Mesothelial cell of epicardium (in vitro differentiated cells): ENCODE data around the gene GPRC5A. TPM values are rescaled to one million over a fixed set of nuclear protein-coding genes. Genes with fewer than 3 reads are reported as not detected.

ENCODE experiments used
- DNase-seq, 2 experiments: peaks; one replicate each; pipeline ENCODE4 v3.0.0; 2021; ENCODE audit warnings: low spot score in 2 of 2; ENCODE audit not compliant: unreplicated experiment in 2 of 2
- H3K27ac Mint-ChIP-seq: 2 replicates; pipeline ENCODE4 v1.8.0; 2021; ENCODE audit warnings: mixed read lengths
- H3K27me3 Mint-ChIP-seq: 2 replicates; pipeline ENCODE4 v1.8.0; 2021; ENCODE audit warnings: low read depth, mixed read lengths
- H3K36me3 Mint-ChIP-seq: 2 replicates; pipeline ENCODE4 v1.8.0; 2021; ENCODE audit warnings: mixed read lengths
- H3K4me1 Mint-ChIP-seq: 2 replicates; pipeline ENCODE4 v1.8.0; 2021; ENCODE audit warnings: mixed read lengths
- H3K4me3 Mint-ChIP-seq: 2 replicates; pipeline ENCODE4 v1.8.0; 2021; ENCODE audit warnings: mild to moderate bottlenecking, moderate library complexity, mixed read lengths
- H3K9me3 Mint-ChIP-seq: 2 replicates; pipeline ENCODE4 v1.8.0; 2021; ENCODE audit warnings: mixed read lengths
- total RNA-seq: library from RNA; stranded (reverse); gene quantifications from 3 replicates; pipeline ENCODE4 v1.2.1, GENCODE V29; 2021
- TF ChIP-seq, protein P1 (sequence below): fragments of 200-600 bp; sonication (generic); IDR thresholded peaks from one replicate; pipeline ENCODE4 v1.5.0; 2021; ENCODE audit warnings: antibody characterized with exemption; ENCODE audit not compliant: unreplicated experiment

Gene GPRC5A
- total RNA-seq, 1 donor from 2014 or later, result 108 TPM

DNA sequence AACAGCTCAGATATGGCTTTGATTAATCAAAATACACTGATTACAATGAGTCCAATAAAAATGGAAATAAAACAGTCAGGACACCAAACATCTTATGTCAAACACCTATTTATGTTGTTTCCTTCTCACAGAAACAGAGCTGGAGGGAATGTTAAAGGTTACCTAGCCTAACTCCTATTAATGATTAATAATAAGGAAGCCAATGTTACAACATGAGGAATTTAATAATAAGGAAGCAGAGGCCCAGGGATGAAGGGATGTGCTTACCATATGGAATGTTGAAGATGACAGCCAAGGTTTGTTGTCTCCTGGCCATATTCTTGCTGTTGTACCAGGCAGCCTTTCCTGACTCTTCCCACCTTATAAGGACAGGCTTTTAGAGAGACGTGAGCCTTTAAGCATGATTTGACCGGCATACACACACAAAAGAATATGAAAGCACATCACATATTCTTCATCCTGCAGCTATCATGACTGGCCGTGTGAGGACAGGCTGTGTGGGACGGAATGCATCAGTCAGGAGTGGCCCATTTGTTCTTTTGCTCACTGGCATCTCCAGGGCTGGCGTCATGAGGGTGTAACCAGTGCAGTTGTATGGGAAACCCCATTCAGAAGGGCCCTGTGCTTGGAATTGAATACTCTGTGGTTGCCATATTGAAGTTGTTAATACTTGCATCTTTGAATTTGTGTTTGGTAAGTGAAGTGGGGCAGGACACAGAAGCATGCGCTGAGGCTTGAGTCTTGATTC, 63.7 kb downstream of the GPRC5A start:
- Mint-ChIP-seq H3K4me1 (peaks cover 2% of the 10 kb centered on the region), H3K36me3 (peaks cover 5% of the 10 kb centered on the region), H3K4me3 (no peak overlapping the region), H3K9me3 (no peaks in the 10 kb centered on the region), H3K27me3 (no peaks in the 10 kb centered on the region), H3K27ac (no peak overlapping the region)
- TF ChIP-seq, protein P1, sequence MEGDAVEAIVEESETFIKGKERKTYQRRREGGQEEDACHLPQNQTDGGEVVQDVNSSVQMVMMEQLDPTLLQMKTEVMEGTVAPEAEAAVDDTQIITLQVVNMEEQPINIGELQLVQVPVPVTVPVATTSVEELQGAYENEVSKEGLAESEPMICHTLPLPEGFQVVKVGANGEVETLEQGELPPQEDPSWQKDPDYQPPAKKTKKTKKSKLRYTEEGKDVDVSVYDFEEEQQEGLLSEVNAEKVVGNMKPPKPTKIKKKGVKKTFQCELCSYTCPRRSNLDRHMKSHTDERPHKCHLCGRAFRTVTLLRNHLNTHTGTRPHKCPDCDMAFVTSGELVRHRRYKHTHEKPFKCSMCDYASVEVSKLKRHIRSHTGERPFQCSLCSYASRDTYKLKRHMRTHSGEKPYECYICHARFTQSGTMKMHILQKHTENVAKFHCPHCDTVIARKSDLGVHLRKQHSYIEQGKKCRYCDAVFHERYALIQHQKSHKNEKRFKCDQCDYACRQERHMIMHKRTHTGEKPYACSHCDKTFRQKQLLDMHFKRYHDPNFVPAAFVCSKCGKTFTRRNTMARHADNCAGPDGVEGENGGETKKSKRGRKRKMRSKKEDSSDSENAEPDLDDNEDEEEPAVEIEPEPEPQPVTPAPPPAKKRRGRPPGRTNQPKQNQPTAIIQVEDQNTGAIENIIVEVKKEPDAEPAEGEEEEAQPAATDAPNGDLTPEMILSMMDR, result no peak
- no peak for DNase-seq

- TF ChIP-seq, protein P1, result no peak
- H3K4me1 Mint-ChIP-seq, result peaks cover 2% of the 10 kb centered on the region
- no peak for DNase-seq
- no peak overlapping the region for H3K4me3 Mint-ChIP-seq
- H3K36me3 Mint-ChIP-seq, result no peaks in the 10 kb centered on the region
- H3K27ac Mint-ChIP-seq, result no peak overlapping the region
- no peaks in the 10 kb centered on the region for H3K9me3 Mint-ChIP-seq
- H3K27me3 Mint-ChIP-seq, result no peaks in the 10 kb centered on the region
These were observed 67.5 kb downstream of the GPRC5A start for GRCh38 chr12:12958886-12959285.

DNA sequence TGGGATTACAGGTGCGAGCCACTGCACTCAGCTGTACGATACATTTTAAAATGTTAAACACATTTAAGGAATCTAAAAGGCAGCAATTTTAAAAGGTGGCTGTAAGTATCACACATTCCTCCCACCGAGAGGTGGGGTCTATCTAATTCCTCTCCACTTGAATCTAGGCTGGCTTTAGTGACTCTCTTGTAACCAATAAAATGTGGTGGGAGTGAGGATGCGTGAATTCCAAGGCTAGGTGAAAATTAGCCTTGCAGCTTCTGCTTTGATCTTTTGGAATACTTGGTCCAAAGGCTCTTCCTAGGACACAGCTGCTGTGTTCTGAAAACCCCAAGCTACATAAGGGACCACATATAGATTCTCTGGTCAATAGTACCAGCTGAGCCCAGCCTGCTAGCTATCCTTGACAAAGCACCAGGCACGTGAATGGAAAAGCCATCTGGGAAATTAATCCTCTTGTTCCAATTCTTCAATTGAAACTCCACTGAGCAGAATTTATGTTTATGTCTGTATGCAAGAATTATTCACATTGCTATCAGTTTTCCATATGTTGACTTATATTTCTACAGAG, 69.4 kb downstream of the GPRC5A start:
- Mint-ChIP-seq H3K27me3 (no peaks in the 10 kb centered on the region), H3K27ac (no peak overlapping the region), H3K36me3 (no peaks in the 10 kb centered on the region), H3K4me1 (no peaks in the 10 kb centered on the region), H3K9me3 (peaks cover 5% of the 10 kb centered on the region), H3K4me3 (no peak overlapping the region)
- DNase-seq, result no peak
- TF ChIP-seq, protein P1, result no peak

DNA sequence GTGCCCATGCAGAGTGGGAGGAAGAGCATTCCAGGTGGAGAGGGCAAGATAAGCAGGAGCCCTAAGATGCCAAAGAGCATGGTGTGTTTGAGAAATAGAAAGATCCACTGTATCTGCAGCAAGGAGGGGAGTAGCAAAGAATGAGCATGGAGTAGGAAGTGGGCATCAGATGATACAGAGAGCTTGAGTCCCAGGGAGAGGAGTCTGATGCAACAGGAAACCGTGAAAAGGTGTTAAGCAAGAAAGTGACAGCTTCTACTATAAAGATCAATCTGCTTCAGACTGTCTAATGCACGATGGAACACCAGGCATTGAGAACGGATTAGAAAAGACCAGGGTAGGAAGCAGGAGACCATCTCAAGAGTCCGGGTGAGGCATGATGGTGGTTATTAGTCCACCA, 72.9 kb downstream of the GPRC5A start:
- Mint-ChIP-seq H3K27ac (no peak overlapping the region), H3K36me3 (peaks cover 10% of the 10 kb centered on the region)
- TF ChIP-seq, protein P1, result no peak

GRCh38 chr12:12965836-12966235, 74.5 kb downstream of the GPRC5A start:
- Mint-ChIP-seq H3K9me3 (peaks cover 5% of the 10 kb centered on the region), H3K4me3 (no peak overlapping the region), H3K27me3 (no peaks in the 10 kb centered on the region), H3K4me1 (no peaks in the 10 kb centered on the region), H3K27ac (no peak overlapping the region), H3K36me3 (peaks cover 16% of the 10 kb centered on the region)
- TF ChIP-seq, protein P1, result no peak
- no peak for DNase-seq

More for the DNA sequence above, 72.9 kb downstream of the GPRC5A start:
- DNase-seq, result no peak
- Mint-ChIP-seq H3K9me3 (peaks cover 5% of the 10 kb centered on the region), H3K27me3 (no peaks in the 10 kb centered on the region), H3K4me3 (no peak overlapping the region), H3K4me1 (no peaks in the 10 kb centered on the region)

Other genes starting within 250 kb of the GPRC5A start
- gene GPR19, start 195.4 kb upstream of the GPRC5A start, total RNA-seq, result 0.53 to 1.1 TPM (median 1.0 TPM) in 3 replicates
- 23.6 to 28.3 TPM (median 25.0 TPM) in 3 replicates for gene CDKN1B, start 174.2 kb upstream of the GPRC5A start, total RNA-seq
- gene APOLD1, start 105.9 kb upstream of the GPRC5A start, total RNA-seq, result 3.0 to 5.1 TPM (median 3.9 TPM) in 3 replicates
- gene DDX47, start 78.2 kb upstream of the GPRC5A start, total RNA-seq, result 69.3 to 70.8 TPM (median 70.4 TPM) in 3 replicates
- not detected in 3 replicates for gene GPRC5D, start 60.6 kb downstream of the GPRC5A start, total RNA-seq
- 55.0 to 63.5 TPM (median 58.6 TPM) in 3 replicates for gene HEBP1, start 108.7 kb downstream of the GPRC5A start, total RNA-seq
- gene FAM234B, start 152.8 kb downstream of the GPRC5A start, total RNA-seq, result 8.6 to 9.5 TPM (median 9.1 TPM) in 3 replicates
- not detected in 3 replicates for gene GSG1, start 212.1 kb downstream of the GPRC5A start, total RNA-seq